ENCODE measurements around the gene FADD. TPM values are rescaled to one million over a fixed set of nuclear protein-coding genes. Genes with fewer than 3 reads are reported as not detected.
"Not testable (repeated sequence)": the region's sequence is repeated elsewhere in the genome, so short reads cannot be mapped to it uniquely, and the experiment has no call there.

The FADD gene
- total RNA-seq, 2 donors from 2014 or later, result 22.7 to 34.4 TPM

DNA sequence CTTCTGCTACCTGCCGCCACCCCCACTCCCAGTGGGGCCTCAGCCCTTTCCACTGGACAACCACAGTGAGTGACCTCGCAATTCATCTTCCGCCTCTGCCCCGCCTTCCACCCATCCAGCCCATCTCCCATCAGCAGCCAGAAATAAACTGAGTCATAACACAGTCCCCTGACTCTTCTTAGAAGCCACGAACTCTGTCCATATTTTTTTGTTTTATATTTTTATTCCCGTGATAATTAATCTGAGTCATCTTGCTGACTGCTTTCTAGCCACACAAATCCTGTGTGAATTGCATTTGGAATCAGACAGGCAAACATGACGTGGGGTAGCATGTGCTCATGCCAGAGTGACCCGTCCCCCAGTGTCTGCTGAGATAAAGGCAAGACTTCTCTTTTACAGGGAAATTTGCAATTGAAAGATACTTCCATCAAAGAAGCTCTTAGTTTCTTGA lies 7.0 kb downstream of the FADD start:
- no peaks in the 10 kb centered on the region for H3K9me3 Mint-ChIP-seq
- ATAC-seq (peak in 1 of 2 donors; percentile 44), DNase-seq (ENCODE audit: low spot score in 2 of 2) (no peak)
- H3K36me3 Mint-ChIP-seq, result peaks cover 27 to 29% of the 10 kb centered on the region in 2 donors
- peak overlapping the region in 1 of 2 donors; percentile 77 for H3K27ac Mint-ChIP-seq

DNA sequence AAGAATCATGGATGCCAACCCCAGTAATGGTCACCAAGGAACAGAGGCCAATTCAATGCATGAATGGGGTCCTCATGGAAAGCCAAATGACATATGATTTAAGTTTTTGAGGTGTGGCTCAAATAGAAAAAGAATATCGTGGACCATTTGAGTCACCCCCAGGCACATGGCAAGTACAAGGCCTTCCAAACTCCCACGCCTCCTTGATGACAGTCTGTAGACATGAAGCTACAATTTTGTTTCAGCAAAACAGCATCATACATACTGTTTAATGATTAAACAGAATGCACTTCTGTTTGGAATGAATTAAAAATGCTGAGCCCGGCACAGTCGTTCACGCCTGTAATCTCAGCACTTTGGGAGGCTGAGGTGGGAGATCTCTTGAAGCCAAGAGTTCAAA lies 7.4 kb downstream of the FADD start:
- ATAC-seq, result peak; percentile 34 to 45
- peaks cover 23 to 25% of the 10 kb centered on the region in 2 donors for H3K36me3 Mint-ChIP-seq
- DNase-seq (ENCODE audit: low spot score in 2 of 2), result no peak
- H3K27ac Mint-ChIP-seq, result peak overlapping the region in 1 of 2 donors; percentile 77
- H3K9me3 Mint-ChIP-seq, result no peaks in the 10 kb centered on the region

DNA sequence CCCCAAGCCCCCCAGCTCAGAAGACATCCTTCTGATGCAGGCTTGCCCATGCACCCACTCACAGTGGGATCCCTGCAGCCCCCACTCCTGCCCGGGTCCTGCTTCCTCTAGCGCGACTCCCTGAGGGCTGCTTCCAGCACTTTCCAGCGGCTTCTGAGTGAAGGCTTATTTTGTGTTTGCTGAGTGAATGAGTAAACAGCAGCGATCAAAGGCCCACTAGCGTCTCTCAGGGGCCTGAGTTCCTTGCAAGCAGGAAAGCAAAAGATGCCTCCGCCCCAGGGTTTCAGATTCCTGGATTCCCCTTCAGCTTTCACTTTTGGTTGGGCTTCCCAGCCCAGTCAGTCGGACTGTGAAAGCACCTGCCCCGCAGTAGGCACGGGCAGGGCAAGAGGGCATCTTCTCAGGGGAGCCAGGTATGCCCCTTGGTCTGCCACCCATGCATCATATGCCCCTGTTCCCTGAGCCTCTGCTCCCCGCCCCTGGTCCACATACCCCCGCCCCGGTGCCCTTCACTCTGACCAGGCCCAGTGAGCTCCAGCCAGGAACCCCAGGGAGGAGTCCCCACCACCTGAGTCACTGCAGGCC lies 9.2 kb downstream of the FADD start:
- ATAC-seq (no peak), DNase-seq (ENCODE audit: low spot score in 2 of 2) (no peak)
- Mint-ChIP-seq H3K36me3 (peaks cover 12 to 14% of the 10 kb centered on the region in 2 donors), H3K27ac (no peak overlapping the region), H3K9me3 (no peaks in the 10 kb centered on the region)

DNA sequence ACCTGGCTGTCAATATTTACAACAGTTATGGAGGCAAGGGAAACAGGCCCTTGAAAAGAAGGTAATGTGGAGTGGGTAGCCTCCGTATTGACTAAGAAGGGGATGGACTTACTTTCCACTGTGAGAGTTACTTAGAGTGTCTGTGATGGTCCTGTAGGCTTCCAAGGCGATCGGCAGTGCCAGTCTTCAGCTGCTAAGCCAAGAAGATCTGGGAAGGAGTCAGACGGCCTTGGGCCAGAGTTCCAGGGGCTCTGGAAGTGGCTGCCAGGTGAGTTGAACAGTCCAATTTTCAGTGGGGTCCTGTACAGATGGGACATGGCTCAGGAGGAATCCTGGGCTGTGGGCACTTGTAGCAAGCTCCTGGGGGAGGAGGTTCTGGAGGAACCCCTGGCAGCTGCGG lies 14.3 kb downstream of the FADD start:
- H3K36me3 Mint-ChIP-seq; DNase-seq (ENCODE audit: low spot score in 2 of 2); ATAC-seq; H3K27ac Mint-ChIP-seq; H3K9me3 Mint-ChIP-seq: not testable (repeated sequence)

DNA sequence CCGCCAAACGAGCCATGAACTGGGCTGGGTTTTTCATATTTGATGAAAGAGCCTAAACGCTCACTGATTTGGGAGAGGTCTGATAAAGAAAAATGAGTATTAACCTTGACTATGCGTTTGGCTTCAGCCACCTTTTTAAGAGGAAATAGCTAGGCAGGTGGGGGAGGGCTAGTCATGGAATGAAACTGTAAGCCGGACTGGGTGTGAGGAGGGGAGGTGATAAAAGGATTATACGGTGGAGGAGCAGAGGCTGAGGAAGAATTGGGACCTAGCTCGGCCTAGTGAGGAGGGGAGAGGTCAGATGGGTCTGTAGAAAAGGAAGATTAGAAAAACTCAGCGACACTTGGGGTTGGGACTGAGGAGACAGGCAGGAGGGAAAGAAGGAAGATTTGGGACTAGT lies 15.0 kb downstream of the FADD start:
- not testable (repeated sequence) for H3K27ac Mint-ChIP-seq; H3K36me3 Mint-ChIP-seq; ATAC-seq; DNase-seq (ENCODE audit: low spot score in 2 of 2); H3K9me3 Mint-ChIP-seq

DNA sequence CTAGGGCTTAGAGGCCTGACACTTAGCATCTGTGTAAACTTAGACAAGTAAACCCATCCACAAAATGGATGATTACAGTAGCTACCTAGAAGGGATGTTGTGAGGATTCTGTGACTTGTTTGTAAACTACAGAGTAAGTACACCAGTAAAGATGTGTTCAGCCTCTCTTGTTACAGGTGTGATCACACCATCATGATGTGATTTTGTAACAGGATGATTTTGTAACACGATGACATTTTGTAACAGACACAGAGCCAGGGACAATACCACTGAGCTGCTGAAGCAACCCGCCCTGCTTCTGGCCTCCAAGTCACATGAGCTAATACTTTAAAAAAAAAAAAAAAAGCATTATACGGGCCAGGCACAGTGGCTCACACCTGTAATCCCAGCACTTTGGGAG lies 17.0 kb downstream of the FADD start:
- H3K9me3 Mint-ChIP-seq, result no peaks in the 10 kb centered on the region
- ATAC-seq (no peak), DNase-seq (ENCODE audit: low spot score in 2 of 2) (no peak)
- H3K27ac Mint-ChIP-seq, result no peak overlapping the region
- H3K36me3 Mint-ChIP-seq, result no peaks in the 10 kb centered on the region

DNA sequence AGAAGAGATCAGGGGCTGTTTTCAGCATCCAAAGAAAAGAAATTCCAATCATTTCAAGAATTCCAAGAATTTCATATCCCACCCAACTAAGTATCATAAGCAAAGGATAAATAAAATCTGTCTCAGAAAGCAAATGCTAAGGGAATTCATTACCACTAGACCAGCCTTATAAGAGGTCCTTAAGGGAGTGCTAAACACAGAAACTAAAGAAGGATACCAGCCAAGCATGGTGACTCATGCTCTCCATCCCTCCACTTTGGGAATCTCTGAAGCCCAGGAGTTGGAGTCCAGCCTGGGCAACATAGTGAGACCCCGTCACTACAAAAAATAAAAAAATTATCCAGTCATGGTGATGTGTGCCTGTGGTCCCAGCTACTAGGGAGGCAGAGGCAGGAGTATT lies 17.8 kb downstream of the FADD start:
- H3K9me3 Mint-ChIP-seq, result no peaks in the 10 kb centered on the region
- H3K36me3 Mint-ChIP-seq, result no peaks in the 10 kb centered on the region
- DNase-seq (ENCODE audit: low spot score in 2 of 2) (no peak), ATAC-seq (no peak)
- H3K27ac Mint-ChIP-seq, result no peak overlapping the region

DNA sequence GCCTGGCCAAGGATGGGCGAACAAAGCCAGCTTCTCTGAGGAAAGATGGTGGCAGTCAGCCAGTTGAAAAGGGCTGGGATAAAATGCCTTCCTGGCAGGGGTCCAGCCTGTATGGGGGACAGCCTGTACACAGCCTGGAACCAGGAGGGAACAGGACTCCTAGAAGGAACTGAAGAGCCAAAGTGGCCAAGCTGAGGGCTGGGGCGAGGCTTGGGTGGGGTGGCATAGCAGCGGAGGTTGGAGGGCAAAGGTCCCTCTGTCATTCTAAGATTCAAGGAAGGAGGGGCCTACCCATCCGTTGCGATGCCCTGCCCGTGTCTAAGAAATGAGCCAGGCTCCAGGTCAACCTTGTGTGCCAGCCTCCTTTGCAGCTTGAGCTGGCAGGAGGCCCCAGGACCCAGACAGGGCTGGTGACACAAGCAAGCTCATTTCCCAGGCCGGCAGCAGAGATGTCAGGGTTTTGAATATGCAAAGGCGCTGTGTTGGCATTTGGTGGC lies 22.6 kb downstream of the FADD start:
- H3K9me3 Mint-ChIP-seq, result no peaks in the 10 kb centered on the region
- H3K27ac Mint-ChIP-seq, result no peak overlapping the region
- DNase-seq (ENCODE audit: low spot score in 2 of 2) (no peak), ATAC-seq (no peak)
- no peaks in the 10 kb centered on the region for H3K36me3 Mint-ChIP-seq

DNA sequence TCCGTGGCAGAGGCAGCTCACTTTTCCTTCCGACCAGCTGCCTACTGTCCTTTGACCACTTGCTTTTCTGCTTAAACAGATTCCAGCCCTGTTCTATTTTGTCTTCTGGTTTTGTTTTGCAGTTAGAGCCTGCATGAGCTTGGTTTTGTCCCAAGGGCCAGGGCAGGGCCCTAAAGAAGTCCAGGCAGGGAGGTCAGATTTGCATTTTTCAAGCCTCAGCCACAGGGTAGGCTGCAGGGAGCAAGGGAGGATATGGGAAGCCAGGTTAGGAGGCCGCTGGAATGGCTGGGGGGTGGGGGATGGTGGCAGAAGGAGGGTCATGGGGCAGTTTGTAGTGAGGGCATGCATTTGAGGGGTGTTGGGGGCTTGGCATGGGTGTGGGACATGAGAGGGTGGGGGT lies 23.1 kb downstream of the FADD start:
- Mint-ChIP-seq H3K36me3 (no peaks in the 10 kb centered on the region), H3K27ac (no peak overlapping the region), H3K9me3 (no peaks in the 10 kb centered on the region)
- DNase-seq (ENCODE audit: low spot score in 2 of 2) (no peak), ATAC-seq (no peak)

DNA sequence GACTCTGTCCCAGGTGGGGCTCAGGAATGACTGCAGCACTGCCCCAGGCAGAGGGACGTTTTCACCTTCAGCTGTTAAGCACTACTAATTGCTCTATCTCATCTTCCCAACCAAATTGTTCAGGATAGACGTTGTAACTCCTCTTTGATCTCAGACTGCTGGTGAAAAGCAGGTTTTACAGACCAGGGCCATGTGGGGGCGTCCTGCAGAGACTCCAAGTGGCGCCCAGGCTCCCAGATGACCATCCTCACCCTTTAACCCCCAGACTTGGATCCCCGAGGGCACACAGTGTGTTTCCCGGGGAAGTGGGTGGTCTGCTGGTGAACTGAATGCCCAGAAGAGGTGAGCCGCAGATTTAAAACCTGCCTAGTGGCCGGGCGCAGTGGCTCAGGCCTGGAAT lies 23.9 kb downstream of the FADD start:
- H3K36me3 Mint-ChIP-seq, result no peaks in the 10 kb centered on the region
- DNase-seq (ENCODE audit: low spot score in 2 of 2) (no peak), ATAC-seq (no peak)
- no peak overlapping the region for H3K27ac Mint-ChIP-seq
- no peaks in the 10 kb centered on the region for H3K9me3 Mint-ChIP-seq

DNA sequence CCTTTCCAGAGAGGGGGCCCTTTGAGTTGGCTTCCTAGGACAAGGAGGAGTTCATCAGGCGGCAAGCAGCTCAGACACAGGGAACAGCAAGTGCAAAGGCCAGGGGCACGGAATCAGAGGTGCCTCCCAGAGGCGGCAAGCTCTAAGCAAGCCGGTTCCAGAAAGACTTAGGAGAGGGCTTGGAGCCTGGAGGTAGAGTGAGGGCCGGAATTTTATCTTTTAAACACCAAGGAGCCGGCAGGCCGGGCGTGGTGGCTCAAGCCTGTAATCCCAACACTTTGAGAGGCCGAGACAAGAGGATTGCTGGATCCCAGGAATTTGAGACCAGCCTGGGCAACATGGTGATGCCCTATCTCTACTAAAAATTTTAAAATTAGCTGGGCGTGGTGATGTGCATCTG lies 26.6 kb downstream of the FADD start:
- Mint-ChIP-seq H3K9me3 (no peaks in the 10 kb centered on the region), H3K36me3 (no peaks in the 10 kb centered on the region), H3K27ac (no peak overlapping the region)
- ATAC-seq, result no peak
- DNase-seq (ENCODE audit: low spot score in 2 of 2), result no peak

DNA sequence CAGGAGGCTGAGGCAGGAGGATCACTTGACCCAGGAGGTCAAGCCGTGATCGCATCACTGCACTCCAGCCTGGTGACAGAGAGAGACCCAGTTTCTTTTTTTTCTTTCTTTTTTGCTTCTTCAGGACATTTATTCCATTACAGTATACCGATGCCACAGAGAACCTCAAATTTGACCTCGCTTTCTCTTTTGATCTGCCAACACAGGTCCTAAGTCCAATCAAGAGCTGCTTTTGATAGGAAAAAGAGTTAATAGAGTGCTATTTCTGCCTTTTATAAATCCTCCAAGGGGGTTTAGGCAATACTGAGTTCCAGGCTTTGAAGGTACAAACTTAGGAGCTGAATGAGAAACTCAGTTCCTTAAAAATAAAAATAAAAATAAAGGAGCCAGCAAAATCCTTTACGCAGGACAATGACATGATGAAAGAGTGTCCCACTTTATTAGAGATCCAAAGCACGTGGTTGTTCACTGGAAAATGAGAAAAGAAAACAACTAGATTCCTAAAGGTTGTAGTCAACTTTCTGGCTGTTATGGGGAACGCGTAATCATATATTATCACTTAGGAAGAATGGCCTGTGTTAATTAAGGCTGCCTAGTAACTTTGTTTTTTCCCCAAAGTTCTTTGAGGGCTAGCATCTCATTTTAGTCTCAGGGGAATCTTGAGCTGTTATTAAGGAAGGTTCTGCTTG lies 27.2 kb downstream of the FADD start:
- Mint-ChIP-seq H3K27ac (no peak overlapping the region), H3K36me3 (no peaks in the 10 kb centered on the region), H3K9me3 (no peaks in the 10 kb centered on the region)
- ATAC-seq, result no peak
- no peak for DNase-seq (ENCODE audit: low spot score in 2 of 2)

DNA sequence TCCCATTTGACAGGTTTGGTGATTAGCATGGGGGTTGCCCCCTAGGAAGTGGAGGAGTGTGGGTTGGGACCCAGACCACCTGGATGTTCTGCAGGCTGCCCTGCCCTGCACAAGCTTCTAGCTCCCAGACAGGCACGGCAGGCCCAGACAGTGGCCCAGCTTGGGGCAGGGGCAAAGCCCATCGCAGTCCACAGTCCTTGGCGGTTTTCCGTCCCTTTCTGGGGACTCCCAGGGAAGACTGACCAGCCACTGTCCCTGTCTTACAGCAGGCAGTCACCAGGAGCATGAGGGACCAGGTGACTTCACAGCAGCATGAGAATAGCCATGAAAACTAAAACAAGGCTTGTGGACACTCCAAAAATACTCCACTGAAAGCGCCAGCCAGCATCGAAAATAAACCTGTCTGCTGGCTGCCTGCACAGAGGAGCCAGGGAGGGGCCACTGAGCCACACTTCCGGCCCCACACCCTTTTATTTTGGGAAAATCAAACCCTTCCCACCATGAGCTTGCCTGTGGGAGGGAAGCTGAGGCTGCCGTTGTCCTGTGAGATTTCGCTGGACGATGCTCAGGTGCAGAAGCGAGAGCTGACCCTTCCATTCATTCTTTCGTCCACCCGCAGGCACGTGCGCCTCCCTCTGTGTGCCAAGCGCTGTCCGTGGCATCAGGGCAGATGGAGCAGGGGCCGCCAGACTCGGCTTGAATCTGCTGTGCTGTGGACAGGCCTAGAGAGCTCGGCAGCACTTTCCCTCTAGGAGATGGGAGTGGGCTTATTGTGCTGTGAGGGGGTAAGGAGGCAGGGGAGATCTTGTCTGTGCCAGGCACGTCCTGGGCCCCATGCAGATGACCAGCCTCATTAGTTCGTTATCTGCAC lies 28.0 kb downstream of the FADD start:
- ATAC-seq (no peak), DNase-seq (ENCODE audit: low spot score in 2 of 2) (no peak)
- no peaks in the 10 kb centered on the region for H3K36me3 Mint-ChIP-seq
- no peaks in the 10 kb centered on the region for H3K9me3 Mint-ChIP-seq
- no peak overlapping the region for H3K27ac Mint-ChIP-seq

DNA sequence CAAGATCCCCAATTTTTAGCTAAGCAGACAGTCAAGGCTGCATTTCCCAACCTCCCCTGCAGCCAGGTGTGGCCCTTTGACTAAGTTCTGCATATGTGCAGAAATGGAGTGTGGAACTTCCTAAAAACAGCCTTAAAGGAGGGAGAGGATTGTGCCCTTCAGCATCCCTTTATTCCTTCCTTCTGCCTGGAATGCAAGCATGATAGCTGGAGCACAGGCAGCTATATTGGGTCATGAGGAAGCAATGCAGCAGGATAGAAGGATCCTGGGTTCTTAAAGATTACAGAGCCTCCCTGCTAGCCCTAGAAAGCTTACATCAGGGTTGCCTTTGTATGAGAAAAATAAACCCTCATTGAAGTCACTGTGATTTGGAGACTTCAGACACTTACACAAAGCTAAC lies 29.9 kb downstream of the FADD start:
- Mint-ChIP-seq H3K27ac (no peak overlapping the region), H3K9me3 (no peaks in the 10 kb centered on the region), H3K36me3 (no peaks in the 10 kb centered on the region)
- DNase-seq (ENCODE audit: low spot score in 2 of 2) (no peak), ATAC-seq (no peak)

DNA sequence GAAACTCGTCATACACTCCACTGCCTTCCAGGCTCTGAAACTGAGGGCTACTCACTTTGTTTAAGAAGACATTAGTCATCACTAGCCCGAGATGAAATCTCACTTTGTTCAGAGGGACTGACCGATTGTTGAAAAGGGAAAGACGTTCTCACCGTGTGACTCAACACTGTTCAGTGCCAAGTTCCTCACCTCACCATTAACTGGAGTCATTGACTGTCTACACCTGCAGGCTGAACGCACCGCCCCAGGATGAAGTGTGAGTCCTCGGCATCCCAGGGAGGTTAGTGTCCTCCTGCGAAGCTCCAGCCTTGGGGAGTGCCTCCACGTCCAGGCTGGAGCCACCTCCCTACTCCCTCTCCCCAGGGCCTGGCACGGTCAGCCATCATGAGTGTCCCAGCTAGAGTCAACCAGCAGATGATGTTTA lies 30.4 kb downstream of the FADD start:
- H3K27ac Mint-ChIP-seq, result no peak overlapping the region
- H3K36me3 Mint-ChIP-seq, result no peaks in the 10 kb centered on the region
- ATAC-seq (peak; percentile 48 to 92), DNase-seq (ENCODE audit: low spot score in 2 of 2) (no peak)
- no peaks in the 10 kb centered on the region for H3K9me3 Mint-ChIP-seq

DNA sequence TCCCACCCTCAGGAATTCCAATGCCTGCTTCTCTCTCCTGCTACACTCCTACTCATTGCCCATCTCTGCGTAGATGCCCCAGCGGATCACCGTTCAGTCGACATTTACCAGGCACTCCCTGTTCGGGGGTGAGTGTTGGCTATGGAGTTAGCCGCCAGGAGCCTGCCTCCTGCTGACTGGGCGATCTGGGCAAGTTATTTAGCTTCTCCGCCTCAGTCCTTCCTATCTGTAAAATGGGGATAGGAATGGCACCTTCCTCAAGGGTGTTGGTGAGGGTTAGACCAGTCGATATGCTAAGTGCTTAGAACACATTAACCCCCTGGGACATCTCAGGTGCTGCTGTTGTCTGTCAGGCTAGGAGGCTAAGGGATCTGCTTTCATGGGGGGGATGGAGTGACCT lies 30.9 kb downstream of the FADD start:
- Mint-ChIP-seq H3K36me3 (no peaks in the 10 kb centered on the region), H3K27ac (no peak overlapping the region), H3K9me3 (no peaks in the 10 kb centered on the region)
- DNase-seq (ENCODE audit: low spot score in 2 of 2) (no peak), ATAC-seq (no peak)

DNA sequence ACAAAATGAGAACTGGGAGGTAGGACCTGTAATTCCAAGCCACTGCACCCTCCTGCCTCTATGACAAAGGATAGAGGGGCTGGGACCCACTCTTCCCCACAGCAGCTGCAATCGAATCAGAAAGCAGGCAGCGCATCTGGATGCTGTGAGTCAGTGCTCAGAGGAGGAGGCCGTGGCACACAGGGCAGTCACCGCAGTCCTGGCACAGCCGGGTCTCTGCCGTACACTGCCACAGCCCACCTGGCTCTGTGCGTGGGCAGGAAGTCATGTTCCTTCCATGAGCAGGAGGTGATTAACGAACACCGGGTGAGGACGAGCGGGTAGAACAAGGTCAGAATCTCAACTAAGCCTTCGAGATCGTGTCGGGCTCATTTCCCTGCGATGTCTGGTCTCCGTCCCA lies 37.2 kb downstream of the FADD start:
- H3K9me3 Mint-ChIP-seq, result no peaks in the 10 kb centered on the region
- H3K36me3 Mint-ChIP-seq, result no peaks in the 10 kb centered on the region
- ATAC-seq, result no peak
- no peak for DNase-seq (ENCODE audit: low spot score in 2 of 2)
- no peak overlapping the region for H3K27ac Mint-ChIP-seq

Data from activated naive CD4-positive, alpha-beta T cell treated with anti-CD3 and anti-CD28 coated beads, Interleukin-2, amount 50 U/mL, for 72 hours (primary cell).